GM19463 (cell line): ENCODE results near the gene NTM.

ENCODE experiments used
- ATAC-seq: cut with Tn5 transposase; IDR thresholded peaks from one replicate; pipeline ENCODE4 v1.9.1; 2021; ENCODE audit warnings: mild to moderate bottlenecking, moderate library complexity; ENCODE audit not compliant: unreplicated experiment

NTM gene

DNA sequence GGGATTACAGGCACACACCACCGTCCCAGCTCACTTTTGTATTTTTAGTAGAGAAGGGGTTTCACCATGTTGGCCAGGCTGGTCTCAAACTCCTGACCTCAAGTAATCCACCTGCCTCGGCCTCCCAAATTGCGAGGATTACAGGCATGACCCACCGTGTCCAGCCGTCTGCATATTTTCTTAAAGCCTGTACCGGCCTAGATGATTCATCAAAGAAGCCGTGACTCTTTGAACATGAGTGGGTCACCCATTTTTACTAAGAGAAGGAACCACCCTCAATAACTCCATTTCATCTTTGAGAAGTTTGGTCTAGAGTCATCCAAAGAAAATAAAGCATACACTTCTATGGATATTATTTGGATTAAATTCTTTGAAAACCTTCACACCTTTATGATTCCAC, 388.3 kb downstream of the NTM start:
- ATAC-seq: no peak

GRCh38 chr11:131759140-131759539, 388.7 kb downstream of the NTM start:
- no peak for ATAC-seq

DNA sequence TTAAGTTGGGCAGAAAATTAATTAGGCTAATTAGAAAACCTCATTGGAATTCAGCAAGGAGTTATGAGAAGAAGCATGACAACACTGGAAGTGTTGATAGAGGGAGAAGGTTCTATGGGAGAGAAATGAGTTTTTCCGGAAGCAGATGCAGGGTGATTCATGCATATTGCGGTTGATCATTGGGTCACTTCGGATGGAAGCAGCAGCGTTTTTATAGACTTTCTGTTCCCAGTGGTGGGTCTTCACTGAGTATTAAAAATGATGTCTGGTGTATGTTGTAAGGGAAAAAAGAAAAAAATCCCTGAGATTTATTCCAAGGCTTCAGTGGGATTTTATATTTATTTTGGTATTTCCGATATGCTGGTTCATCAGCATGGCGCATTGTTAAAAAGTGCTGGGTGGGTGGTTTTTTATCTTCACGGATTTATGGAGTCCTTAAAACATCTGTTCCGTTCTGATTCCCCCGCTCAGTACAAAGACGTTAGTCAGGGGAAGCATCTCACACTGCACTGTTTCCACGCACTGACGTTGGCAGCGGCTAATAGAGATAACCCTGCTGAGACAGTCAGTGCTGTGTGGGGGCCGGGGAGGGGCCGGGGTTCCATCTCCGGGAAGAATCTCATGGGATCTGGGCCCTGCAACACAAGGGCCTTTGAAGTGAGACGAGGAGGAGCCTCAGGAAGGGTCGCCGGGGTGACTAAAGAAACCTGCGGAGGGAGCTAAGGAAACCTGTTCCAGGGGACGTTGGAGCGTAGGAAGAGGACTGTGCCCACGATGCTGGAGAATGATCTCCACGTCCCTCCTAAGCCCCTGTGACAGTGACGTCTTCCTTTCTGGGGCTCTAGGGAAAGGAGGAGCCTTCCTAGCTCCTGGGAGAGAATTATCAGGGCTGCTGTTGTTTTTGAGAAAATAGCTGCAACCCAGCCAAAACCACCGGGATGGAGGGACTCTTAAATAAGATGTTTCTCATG, 390.0 kb downstream of the NTM start:
- no peak for ATAC-seq

DNA sequence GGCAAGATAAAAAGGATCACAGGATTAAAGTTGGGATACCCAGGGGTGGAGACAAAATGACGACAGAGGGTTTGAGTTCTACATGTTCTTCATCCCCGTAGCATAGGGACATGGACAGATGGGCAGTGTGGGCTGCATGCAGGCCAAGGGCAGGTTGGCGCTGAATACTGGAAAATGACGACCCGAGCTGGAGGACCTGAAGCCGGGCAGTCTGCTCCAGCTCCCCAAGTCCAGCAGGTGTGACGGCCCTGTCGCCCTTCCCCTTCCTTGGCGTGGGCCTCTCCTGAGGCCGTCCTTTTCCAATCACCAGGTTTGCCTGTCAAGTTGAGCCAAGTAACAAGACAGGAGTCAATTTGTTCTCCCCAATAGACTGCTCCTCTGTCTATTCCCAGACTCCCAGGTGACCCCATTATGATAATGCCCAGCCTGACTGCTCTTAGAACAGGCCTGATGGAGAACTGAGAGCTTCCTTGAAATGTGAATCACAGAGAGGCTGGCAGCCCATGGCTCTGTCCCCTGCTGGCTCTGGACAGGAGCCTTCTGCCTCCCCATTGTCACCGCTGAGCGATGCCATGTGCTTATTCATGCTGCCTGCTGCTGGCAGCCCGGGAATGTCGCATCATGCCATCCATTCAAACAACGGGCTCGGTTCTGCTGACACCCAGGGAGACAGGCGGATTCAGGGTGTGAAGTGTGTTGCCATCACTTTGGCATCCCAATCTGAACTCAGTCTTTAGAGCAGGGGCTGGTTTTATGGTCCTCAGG, 392.1 kb downstream of the NTM start:
- no peak for ATAC-seq

DNA sequence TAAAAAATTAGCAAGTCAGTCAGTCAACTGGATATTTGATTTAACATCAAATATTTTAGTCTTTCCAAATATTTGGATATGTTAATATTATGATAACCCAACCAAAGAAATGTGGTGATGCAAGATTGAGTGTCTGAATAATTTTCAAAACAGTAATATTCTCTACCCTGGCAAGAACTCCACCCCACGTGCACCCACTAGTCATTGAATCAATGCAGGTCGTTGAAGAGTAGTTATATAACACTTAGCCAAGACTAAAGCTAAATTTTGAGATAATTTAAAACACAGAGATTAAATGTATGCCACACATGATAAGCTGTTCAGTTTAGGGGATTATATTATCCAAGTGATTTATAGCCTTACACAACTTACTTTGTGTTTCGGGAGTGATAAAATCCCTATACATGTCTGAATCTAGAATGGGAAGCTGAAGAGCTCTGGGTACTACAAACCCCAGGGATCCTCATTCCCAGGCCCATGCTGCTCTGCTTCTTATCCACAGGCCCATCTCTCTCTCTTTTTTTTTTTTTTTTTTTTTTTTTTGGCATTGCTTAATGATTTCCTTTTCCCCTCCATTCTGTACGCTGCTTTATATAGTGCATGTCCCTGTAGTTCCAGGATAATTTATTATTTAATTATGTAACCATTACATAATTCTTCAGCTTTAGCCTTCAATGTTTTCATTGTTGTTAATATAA, 392.9 kb downstream of the NTM start:
- ATAC-seq: no peak

DNA sequence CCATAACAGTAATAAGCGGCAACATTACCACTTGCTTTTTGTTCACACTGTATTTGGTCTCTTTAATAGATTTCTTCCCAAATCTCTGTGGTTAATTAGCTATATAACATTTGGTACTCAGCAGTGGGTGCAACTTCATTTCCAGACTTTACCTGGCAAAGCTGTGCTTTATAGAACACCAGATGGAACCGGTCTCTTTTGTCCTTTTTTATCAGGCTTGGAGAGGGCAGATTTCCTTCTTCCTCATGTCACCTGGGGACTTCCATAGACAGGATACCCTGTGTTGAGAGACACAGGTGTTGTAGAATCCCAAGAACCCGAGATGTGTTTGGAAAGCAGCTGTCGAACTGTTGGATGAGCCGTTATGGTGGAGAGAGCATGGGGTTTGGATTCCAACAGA, 393.7 kb downstream of the NTM start:
- ATAC-seq: no peak

- ATAC-seq: no peak
Measured at GRCh38 chr11:131764649-131765048, 394.2 kb downstream of the NTM start.

GRCh38 chr11:131766637-131767036, 396.2 kb downstream of the NTM start:
- ATAC-seq: no peak

GRCh38 chr11:131767421-131767820, 397.0 kb downstream of the NTM start:
- no peak for ATAC-seq

DNA sequence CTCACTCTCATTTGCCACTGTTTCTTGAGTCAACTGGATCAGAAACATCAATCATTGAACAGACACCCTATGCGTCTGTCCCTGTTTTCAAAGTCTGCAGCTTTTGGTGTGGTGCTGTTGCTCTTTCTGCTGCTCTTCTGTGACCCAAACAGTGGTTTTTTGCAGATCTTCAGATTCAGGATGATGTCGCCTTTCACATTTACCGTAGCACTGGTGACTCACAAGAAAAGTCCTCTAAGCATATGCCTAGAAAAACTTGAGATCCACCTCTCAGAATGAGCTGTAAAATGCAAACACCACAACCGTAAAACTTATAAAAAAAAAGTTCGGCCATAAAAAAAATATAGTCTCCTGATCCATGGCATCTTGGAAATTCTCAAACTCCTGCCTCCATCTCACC, 400.4 kb downstream of the NTM start:
- ATAC-seq: no peak

- no peak for ATAC-seq
Measured at GRCh38 chr11:131771471-131771870, 401.1 kb downstream of the NTM start.

DNA sequence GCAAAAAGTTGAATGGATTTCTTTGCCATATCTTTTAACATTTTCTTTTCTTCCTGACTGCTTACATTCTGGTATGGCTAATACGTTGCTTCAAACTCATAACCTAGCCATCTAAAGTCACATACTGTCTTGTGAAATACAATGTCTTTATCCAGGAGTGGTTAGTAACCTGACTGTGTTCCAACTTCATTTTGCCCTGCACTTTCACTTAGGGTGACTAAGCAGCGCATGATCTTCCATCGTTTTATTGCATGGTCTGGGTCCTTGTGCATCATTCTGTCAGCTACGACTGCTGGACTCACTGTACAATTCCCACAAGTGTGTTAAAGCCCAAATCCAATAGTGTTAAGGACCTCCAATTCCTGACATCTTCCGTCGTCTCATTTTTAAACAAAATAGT, 403.2 kb downstream of the NTM start:
- ATAC-seq: no peak

GRCh38 chr11:131776211-131776610, 405.8 kb downstream of the NTM start:
- ATAC-seq: no peak

- no peak for ATAC-seq
Measured at GRCh38 chr11:131785801-131786200, 415.4 kb downstream of the NTM start.

DNA sequence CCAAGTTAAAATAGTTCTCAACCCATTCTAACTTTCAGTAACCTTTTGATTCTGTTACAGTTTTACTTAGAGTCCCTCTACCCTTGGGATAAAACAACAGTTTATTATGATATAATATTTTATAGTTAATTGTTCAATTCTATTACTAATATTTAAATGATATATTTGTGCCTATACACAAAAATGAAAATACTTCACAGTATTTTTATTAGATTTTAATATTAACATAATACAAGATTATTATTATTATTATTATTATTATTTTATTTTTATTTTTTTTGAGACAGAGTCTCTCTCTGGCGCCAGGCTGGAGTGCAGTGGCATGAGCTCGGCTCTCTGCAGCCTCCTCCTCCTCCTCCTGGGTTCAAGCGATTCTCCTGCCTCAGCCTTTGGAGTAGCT, 416.7 kb downstream of the NTM start:
- ATAC-seq: no peak

GRCh38 chr11:131790586-131790985, 420.2 kb downstream of the NTM start:
- no peak for ATAC-seq

GRCh38 chr11:131792243-131792642, 421.8 kb downstream of the NTM start:
- ATAC-seq: no peak

- no peak for ATAC-seq
Measured at GRCh38 chr11:131796089-131796488, 425.7 kb downstream of the NTM start.

- ATAC-seq: no peak
Measured at GRCh38 chr11:131796541-131796940, 426.1 kb downstream of the NTM start.

DNA sequence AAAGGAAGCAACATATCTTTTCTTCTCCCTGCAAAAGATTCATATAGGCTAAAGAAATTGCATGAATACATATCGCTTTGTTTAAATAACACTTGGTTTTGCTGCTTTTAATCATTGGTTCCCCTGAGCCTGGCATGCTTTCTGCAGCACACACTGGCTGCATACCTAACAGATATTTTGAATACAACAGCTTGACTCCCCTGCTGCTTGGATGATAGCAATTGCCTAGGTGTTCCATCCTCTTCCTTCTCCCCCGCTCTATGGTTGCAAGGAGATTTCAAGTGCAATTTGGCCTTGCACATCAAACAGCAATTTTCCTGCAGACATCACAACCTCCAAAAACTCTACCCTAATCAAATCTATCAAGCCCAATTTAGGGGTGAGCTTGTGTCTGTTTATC, 430.0 kb downstream of the NTM start:
- no peak for ATAC-seq

- ATAC-seq: no peak
Measured at GRCh38 chr11:131802440-131803115, 432.2 kb downstream of the NTM start.
